K562 (cell line): Measurements from ENCODE around the gene ZSCAN21. TPM values are rescaled to one million over a fixed set of nuclear protein-coding genes. Genes with fewer than 3 reads are reported as not detected.
A peak's percentile ranks its signal among the peaks of the same experiment; 100 is the strongest.

ENCODE experiments used
- BMI1 ChIP-seq: fragments of 150-350 bp; IDR thresholded peaks from 2 replicates; pipeline ENCODE4 v1.6.1; 2014; ENCODE audit warnings: low read length
- CCNT2 ChIP-seq: IDR thresholded peaks from 2 replicates; pipeline ENCODE4 v1.6.1; 2011; ENCODE audit warnings: borderline replicate concordance, low read depth, mild to moderate bottlenecking, moderate library complexity, mixed read lengths, low read length; ENCODE audit not compliant: insufficient read length; ENCODE audit errors: extremely low read depth
- CXXC5 ChIP-seq: fragments of 250-450 bp; sonication (Bioruptor Pico); IDR thresholded peaks from 2 replicates; pipeline ENCODE4 v1.8.0; 2022; ENCODE audit warnings: inconsistent platforms, mild to moderate bottlenecking, moderate library complexity
- HDAC1 ChIP-seq, 2 experiments: fragments of 450-650 bp; IDR thresholded peaks; 2 replicates each; pipeline ENCODE4 v1.6.1; 2016 to 2017; ENCODE audit warnings: inconsistent platforms in 1 of 2, mild to moderate bottlenecking in 1 of 2, moderate library complexity in 1 of 2
- HDAC6 ChIP-seq: IDR thresholded peaks from 2 replicates; pipeline ENCODE4 v1.6.1; 2012; ENCODE audit warnings: low read depth, mild to moderate bottlenecking, control low read depth, inconsistent platforms, low read length, moderate library complexity
- HNRNPLL ChIP-seq: fragments of 200-400 bp; formaldehyde crosslinking; IDR thresholded peaks from 2 replicates; pipeline ENCODE4 v1.6.1; 2017; ENCODE audit warnings: low read length, low read depth, mild to moderate bottlenecking; ENCODE audit not compliant: poor library complexity, severe bottlenecking
- MAFG ChIP-seq: fragments of 450-650 bp; conservative IDR thresholded peaks from 2 replicates; pipeline ENCODE4 v1.6.1; 2016; ENCODE audit warnings: missing genetic modification characterization, missing compliant biosample characterization
- MECOM ChIP-seq: fragments of 250-450 bp; sonication (Bioruptor Pico); IDR thresholded peaks from 2 replicates; pipeline ENCODE4 v1.8.0; 2022; ENCODE audit warnings: inconsistent platforms
- RNF2 ChIP-seq: sonication (generic); IDR thresholded peaks from 2 replicates; pipeline ENCODE4 v1.6.1; 2016
- SIN3B ChIP-seq: fragments of 450-650 bp; IDR thresholded peaks from 2 replicates; pipeline ENCODE4 v1.6.1; 2017; ENCODE audit warnings: low read depth, mild to moderate bottlenecking, moderate library complexity
- TRIM24 ChIP-seq, 2 experiments: fragments of 450-650 bp; IDR thresholded peaks; 2 replicates each; pipeline ENCODE4 v1.6.1; 2016
- ZFPM2 ChIP-seq: fragments of 250-450 bp; sonication (Bioruptor Pico); IDR thresholded peaks from 2 replicates; pipeline ENCODE4 v1.5.1; 2022; ENCODE audit warnings: mild to moderate bottlenecking
- ZNF124 ChIP-seq: sonication (generic); formaldehyde crosslinking; IDR thresholded peaks from 2 replicates; pipeline ENCODE4 v1.8.1; 2022; ENCODE audit warnings: missing genetic modification reagents
- ZNF586 ChIP-seq: fragments of 450-650 bp; formaldehyde crosslinking; conservative IDR thresholded peaks from 2 replicates; pipeline ENCODE4 v1.4.0; 2020; ENCODE audit warnings: mild to moderate bottlenecking, moderate library complexity
- polyA plus RNA-seq, 8 experiments: library from polyadenylated mRNA; depleted of rRNA in 4 of 8; stranded (reverse) in 5 of 8; unstranded in 3 of 8; fragments of >200 nt; fragmentation: Nextera tagmentation in 2 of 8; fragmentation: Illumina TruSeq in 1 of 8; extraction: Ambion mirVana in 2 of 8; extraction: Trizol in 1 of 8; gene quantifications; 2 replicates each; pipeline versions ENCODE4 v1.2.1 to v1.2.3, GENCODE V29; 2011 to 2014; ENCODE audit warnings: inconsistent platforms in 1 of 8, missing spikeins in 1 of 8
- total RNA-seq, 7 experiments: library from RNA; depleted of rRNA in 6 of 7; stranded (reverse); fragments of >200 nt in 6 of 7; fragmentation: Illumina TruSeq in 2 of 7; extraction: Trizol in 2 of 7; gene quantifications; 2 replicates each; pipeline versions ENCODE4 v1.2.1 to v1.2.3, GENCODE V29; 2011 to 2021; ENCODE audit warnings: low replicate concordance in 1 of 7
- TF ChIP-seq, protein P1 (sequence below): IDR thresholded peaks from 2 replicates; pipeline ENCODE4 v1.6.1; 2012; ENCODE audit warnings: low read depth, low read length, improper control_type of control experiment, borderline replicate concordance
- TF ChIP-seq, protein P2 (sequence below): sonication (generic); formaldehyde crosslinking; IDR thresholded peaks from 2 replicates; pipeline ENCODE4 v1.8.0; 2022; ENCODE audit warnings: mild to moderate bottlenecking, missing genetic modification reagents
- TF ChIP-seq, protein P3 (sequence below): sonication (generic); formaldehyde crosslinking; IDR thresholded peaks from 2 replicates; pipeline ENCODE4 v1.9.0; 2022; ENCODE audit warnings: mild to moderate bottlenecking, missing genetic modification reagents
- TF ChIP-seq, protein P4 (sequence below): fragments of 450-650 bp; IDR thresholded peaks from 2 replicates; pipeline ENCODE4 v1.6.1; 2016; ENCODE audit warnings: antibody characterized with exemption
- TF ChIP-seq, protein P5 (sequence below): sonication (generic); formaldehyde crosslinking; IDR thresholded peaks from 2 replicates; pipeline ENCODE4 v1.8.1; 2023; ENCODE audit warnings: missing genetic modification reagents, mild to moderate bottlenecking, borderline replicate concordance

ZSCAN21 gene
- total and polyA plus RNA-seq, 9 of the 15 experiments (the other 6 are each of a cell fraction or from before 2014, with no cell fraction given) = 5.9 to 15.5 (median 13.2) TPM

DNA sequence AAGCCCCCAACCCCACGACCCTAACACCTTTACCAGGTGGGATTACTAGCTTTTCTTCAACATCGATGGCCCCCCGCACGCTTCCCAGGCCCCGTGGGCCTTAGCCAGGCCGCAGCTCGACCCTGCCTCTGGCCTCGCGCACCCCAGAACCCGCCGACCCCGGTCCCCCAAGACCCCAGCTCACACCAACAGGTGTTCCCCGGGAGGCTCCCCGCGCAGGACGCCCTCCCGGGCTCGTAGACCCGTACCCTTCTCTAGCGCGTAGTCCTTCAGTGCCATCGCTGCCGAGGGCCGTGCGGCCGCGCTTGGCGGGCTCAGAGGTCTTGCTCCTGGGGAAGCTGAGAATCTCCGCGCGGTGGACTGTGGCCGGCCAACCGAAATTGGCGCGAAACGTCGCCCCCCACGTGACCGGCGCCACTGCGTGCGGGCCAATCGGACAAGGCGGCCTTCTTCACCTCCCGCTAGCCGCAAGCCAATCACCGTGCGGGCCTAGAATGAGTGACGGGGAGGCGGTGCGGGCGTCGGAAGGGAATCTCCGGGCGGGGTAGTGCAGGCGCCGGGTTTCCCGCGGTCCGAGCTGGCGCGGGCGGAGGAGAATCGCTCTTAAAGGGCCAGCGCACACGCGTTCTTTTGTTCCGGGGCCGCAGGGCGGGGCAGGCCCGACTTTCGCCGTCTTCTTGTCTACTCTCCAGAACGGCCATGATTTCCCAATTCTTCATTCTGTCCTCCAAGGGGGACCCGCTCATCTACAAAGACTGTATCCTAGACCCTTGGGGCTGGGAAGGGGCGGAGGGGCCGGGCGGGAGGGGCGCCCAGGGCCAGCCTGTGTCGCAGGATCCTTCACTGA is 51.7 kb downstream of the ZSCAN21 start, which contains the start of the genes AP4M1 and MCM7 (continued):
- TF ChIP-seq, protein P1, sequence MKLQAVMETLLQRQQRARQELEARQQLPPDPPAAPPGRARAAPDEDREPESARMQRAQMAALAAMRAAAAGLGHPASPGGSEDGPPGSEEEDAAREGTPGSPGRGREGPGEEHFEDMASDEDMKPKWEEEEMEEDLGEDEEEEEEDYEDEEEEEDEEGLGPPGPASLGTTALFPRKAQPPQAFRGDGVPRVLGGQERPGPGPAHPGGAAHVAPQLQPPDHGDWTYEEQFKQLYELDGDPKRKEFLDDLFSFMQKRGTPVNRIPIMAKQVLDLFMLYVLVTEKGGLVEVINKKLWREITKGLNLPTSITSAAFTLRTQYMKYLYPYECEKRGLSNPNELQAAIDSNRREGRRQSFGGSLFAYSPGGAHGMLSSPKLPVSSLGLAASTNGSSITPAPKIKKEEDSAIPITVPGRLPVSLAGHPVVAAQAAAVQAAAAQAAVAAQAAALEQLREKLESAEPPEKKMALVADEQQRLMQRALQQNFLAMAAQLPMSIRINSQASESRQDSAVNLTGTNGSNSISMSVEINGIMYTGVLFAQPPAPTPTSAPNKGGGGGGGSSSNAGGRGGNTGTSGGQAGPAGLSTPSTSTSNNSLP = 0 out of 2 replicates have a peak, but pooled peaks have one; percentile 19
- TF ChIP-seq, protein P2, sequence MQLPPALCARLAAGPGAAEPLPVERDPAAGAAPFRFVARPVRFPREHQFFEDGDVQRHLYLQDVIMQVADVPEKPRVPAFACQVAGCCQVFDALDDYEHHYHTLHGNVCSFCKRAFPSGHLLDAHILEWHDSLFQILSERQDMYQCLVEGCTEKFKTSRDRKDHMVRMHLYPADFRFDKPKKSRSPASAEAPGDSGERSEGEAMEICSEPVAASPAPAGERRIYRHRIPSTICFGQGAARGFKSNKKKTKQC (CRISPR knock-in tag) = peak; percentile 97
- TF ChIP-seq BMI1 (no peak), CXXC5 (peak; percentile 96), CCNT2 (peak; percentile 76), HNRNPLL (peak; percentile 74), ZFPM2 (CRISPR knock-in tag) (no peak), HDAC6 (no peak), TRIM24 (IDR thresholded peaks at IDR 0.05) (peak in 1 of 2 experiments; percentile 59; a peak in 2 of 4 replicates), HDAC1 (IDR thresholded peaks at IDR 0.05) (peak; percentile 13 to 96; a peak in 3 of 4 replicates), ZNF586 (no peak), SIN3B (peak; percentile 61), ZNF124 (CRISPR knock-in tag) (peak; percentile 40; the same call in 1 of the 2 replicates), MECOM (CRISPR knock-in tag) (no peak), MAFG (tag) (no peak), RNF2 (peak; percentile 66)
- TF ChIP-seq, protein P3, sequence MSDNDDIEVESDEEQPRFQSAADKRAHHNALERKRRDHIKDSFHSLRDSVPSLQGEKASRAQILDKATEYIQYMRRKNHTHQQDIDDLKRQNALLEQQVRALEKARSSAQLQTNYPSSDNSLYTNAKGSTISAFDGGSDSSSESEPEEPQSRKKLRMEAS (CRISPR knock-in tag) = peak; percentile 97
- TF ChIP-seq, protein P4, sequence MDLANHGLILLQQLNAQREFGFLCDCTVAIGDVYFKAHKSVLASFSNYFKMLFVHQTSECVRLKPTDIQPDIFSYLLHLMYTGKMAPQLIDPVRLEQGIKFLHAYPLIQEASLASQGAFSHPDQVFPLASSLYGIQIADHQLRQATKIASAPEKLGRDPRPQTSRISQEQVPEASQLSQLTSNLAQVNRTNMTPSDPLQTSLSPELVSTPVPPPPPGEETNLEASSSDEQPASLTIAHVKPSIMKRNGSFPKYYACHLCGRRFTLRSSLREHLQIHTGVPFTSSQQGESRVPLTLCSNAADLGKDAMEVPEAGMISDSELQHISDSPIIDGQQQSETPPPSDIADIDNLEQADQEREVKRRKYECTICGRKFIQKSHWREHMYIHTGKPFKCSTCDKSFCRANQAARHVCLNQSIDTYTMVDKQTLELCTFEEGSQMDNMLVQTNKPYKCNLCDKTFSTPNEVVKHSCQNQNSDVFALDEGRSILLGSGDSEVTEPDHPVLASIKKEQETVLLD = 0 out of 2 replicates have a peak, but pooled peaks have one; percentile 22
- TF ChIP-seq, protein P5, sequence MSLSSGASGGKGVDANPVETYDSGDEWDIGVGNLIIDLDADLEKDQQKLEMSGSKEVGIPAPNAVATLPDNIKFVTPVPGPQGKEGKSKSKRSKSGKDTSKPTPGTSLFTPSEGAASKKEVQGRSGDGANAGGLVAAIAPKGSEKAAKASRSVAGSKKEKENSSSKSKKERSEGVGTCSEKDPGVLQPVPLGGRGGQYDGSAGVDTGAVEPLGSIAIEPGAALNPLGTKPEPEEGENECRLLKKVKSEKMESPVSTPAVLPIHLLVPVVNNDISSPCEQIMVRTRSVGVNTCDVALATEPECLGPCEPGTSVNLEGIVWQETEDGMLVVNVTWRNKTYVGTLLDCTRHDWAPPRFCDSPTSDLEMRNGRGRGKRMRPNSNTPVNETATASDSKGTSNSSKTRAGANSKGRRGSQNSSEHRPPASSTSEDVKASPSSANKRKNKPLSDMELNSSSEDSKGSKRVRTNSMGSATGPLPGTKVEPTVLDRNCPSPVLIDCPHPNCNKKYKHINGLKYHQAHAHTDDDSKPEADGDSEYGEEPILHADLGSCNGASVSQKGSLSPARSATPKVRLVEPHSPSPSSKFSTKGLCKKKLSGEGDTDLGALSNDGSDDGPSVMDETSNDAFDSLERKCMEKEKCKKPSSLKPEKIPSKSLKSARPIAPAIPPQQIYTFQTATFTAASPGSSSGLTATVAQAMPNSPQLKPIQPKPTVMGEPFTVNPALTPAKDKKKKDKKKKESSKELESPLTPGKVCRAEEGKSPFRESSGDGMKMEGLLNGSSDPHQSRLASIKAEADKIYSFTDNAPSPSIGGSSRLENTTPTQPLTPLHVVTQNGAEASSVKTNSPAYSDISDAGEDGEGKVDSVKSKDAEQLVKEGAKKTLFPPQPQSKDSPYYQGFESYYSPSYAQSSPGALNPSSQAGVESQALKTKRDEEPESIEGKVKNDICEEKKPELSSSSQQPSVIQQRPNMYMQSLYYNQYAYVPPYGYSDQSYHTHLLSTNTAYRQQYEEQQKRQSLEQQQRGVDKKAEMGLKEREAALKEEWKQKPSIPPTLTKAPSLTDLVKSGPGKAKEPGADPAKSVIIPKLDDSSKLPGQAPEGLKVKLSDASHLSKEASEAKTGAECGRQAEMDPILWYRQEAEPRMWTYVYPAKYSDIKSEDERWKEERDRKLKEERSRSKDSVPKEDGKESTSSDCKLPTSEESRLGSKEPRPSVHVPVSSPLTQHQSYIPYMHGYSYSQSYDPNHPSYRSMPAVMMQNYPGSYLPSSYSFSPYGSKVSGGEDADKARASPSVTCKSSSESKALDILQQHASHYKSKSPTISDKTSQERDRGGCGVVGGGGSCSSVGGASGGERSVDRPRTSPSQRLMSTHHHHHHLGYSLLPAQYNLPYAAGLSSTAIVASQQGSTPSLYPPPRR (CRISPR knock-in tag) = no peak
